ENCODE measurements around the gene WASF2. TPM values are rescaled to one million over a fixed set of nuclear protein-coding genes. Genes with fewer than 3 reads are reported as not detected.

Gene WASF2
- total RNA-seq, 1 donor from 2014 or later: 189 TPM

GRCh38 chr1:27519331-27520258, 29.6 kb upstream of the WASF2 start:
- no peak for TF ChIP-seq CTCF (IDR thresholded peaks at IDR 0.05)
- no peak for DNase-seq (ENCODE audit: extremely low spot score, unreplicated experiment)
- Mint-ChIP-seq H3K27me3 (ENCODE audit: unreplicated experiment) (no peaks in the 10 kb centered on the region), H3K36me3 (ENCODE audit: unreplicated experiment) (no peaks in the 10 kb centered on the region), H3K9me3 (ENCODE audit: unreplicated experiment) (no peaks in the 10 kb centered on the region), H3K4me3 (ENCODE audit: unreplicated experiment) (no peak overlapping the region), H3K27ac (ENCODE audit: unreplicated experiment) (no peak overlapping the region), H3K4me1 (ENCODE audit: unreplicated experiment) (peaks cover 65% of the 10 kb centered on the region)

GRCh38 chr1:27518808-27519207, 28.8 kb upstream of the WASF2 start:
- Mint-ChIP-seq H3K9me3 (ENCODE audit: unreplicated experiment) (no peaks in the 10 kb centered on the region), H3K27ac (ENCODE audit: unreplicated experiment) (no peak overlapping the region), H3K4me1 (ENCODE audit: unreplicated experiment) (peaks cover 60% of the 10 kb centered on the region), H3K36me3 (ENCODE audit: unreplicated experiment) (no peaks in the 10 kb centered on the region), H3K4me3 (ENCODE audit: unreplicated experiment) (no peak overlapping the region), H3K27me3 (ENCODE audit: unreplicated experiment) (no peaks in the 10 kb centered on the region)
- TF ChIP-seq CTCF (IDR thresholded peaks at IDR 0.05): no peak
- DNase-seq (ENCODE audit: extremely low spot score, unreplicated experiment): no peak

GRCh38 chr1:27517907-27518718, 28.1 kb upstream of the WASF2 start:
- Mint-ChIP-seq H3K4me1 (ENCODE audit: unreplicated experiment) (peaks cover 57% of the 10 kb centered on the region), H3K27ac (ENCODE audit: unreplicated experiment) (no peak overlapping the region)
- no peak for DNase-seq (ENCODE audit: extremely low spot score, unreplicated experiment)

GRCh38 chr1:27517301-27517700, 27.3 kb upstream of the WASF2 start:
- no peaks in the 10 kb centered on the region for H3K27me3 Mint-ChIP-seq (ENCODE audit: unreplicated experiment)
- no peak overlapping the region for H3K4me3 Mint-ChIP-seq (ENCODE audit: unreplicated experiment)
- no peak for DNase-seq (ENCODE audit: extremely low spot score, unreplicated experiment)
- peaks cover 49% of the 10 kb centered on the region for H3K4me1 Mint-ChIP-seq (ENCODE audit: unreplicated experiment)
- no peak overlapping the region for H3K27ac Mint-ChIP-seq (ENCODE audit: unreplicated experiment)
- H3K9me3 Mint-ChIP-seq (ENCODE audit: unreplicated experiment): no peaks in the 10 kb centered on the region
- H3K36me3 Mint-ChIP-seq (ENCODE audit: unreplicated experiment): no peaks in the 10 kb centered on the region
- no peak for TF ChIP-seq CTCF (IDR thresholded peaks at IDR 0.05)

More at GRCh38 chr1:27517907-27518718, 28.1 kb upstream of the WASF2 start:
- Mint-ChIP-seq H3K9me3 (ENCODE audit: unreplicated experiment) (no peaks in the 10 kb centered on the region), H3K27me3 (ENCODE audit: unreplicated experiment) (no peaks in the 10 kb centered on the region), H3K4me3 (ENCODE audit: unreplicated experiment) (no peak overlapping the region), H3K36me3 (ENCODE audit: unreplicated experiment) (no peaks in the 10 kb centered on the region)
- no peak for TF ChIP-seq CTCF (IDR thresholded peaks at IDR 0.05)

- Mint-ChIP-seq H3K27ac (ENCODE audit: unreplicated experiment) (no peak overlapping the region), H3K4me1 (ENCODE audit: unreplicated experiment) (peaks cover 33% of the 10 kb centered on the region), H3K27me3 (ENCODE audit: unreplicated experiment) (no peaks in the 10 kb centered on the region), H3K9me3 (ENCODE audit: unreplicated experiment) (no peaks in the 10 kb centered on the region), H3K36me3 (ENCODE audit: unreplicated experiment) (no peaks in the 10 kb centered on the region), H3K4me3 (ENCODE audit: unreplicated experiment) (no peak overlapping the region)
- no peak for DNase-seq (ENCODE audit: extremely low spot score, unreplicated experiment)
- no peak for TF ChIP-seq CTCF (IDR thresholded peaks at IDR 0.05)
Measured at GRCh38 chr1:27515626-27516025, 25.7 kb upstream of the WASF2 start.

Measured in osteocyte (in vitro differentiated cells).